Measurements from ENCODE around the gene DHX30. TPM values are rescaled to one million over a fixed set of nuclear protein-coding genes. Genes with fewer than 3 reads are reported as not detected.

The DHX30 gene
- total and polyA plus RNA-seq, 9 of the 15 experiments (the other 6 are each of a cell fraction or from before 2014, with no cell fraction given), result 12.3 to 158 (median 79.0) TPM

- TF ChIP-seq ZNF592 (IDR thresholded peaks at IDR 0.05) (peak; percentile 53; the same call in 1 of the 2 replicates), KDM1A (IDR thresholded peaks at IDR 0.05) (no peak), CHD2 (IDR thresholded peaks at IDR 0.05; ENCODE audit: low read depth, low read length) (no peak), ZNF174 (CRISPR knock-in tag; IDR thresholded peaks at IDR 0.05) (no peak), NFRKB (IDR thresholded peaks at IDR 0.05; ENCODE audit: low read depth) (peak; percentile 19), TAF7 (tag; IDR thresholded peaks at IDR 0.05) (no peak), EP400 (IDR thresholded peaks at IDR 0.05) (peak; percentile 72), NCOA6 (IDR thresholded peaks at IDR 0.05) (no peak), SMARCA4 (IDR thresholded peaks at IDR 0.05) (no peak), ZFP30 (CRISPR knock-in tag; IDR thresholded peaks at IDR 0.05; ENCODE audit: borderline replicate concordance) (no peak), HDAC3 (IDR thresholded peaks at IDR 0.05; ENCODE audit: borderline replicate concordance, partially characterized antibody) (peak; percentile 24), CHAMP1 (IDR thresholded peaks at IDR 0.05) (no peak), NCOR1 (IDR thresholded peaks at IDR 0.05) (0 out of 2 replicates have a peak, but pooled peaks have one; percentile 6), CBFA2T2 (conservative IDR thresholded peaks at IDR 0.05) (no peak), RBM14 (IDR thresholded peaks at IDR 0.05; ENCODE audit: borderline replicate concordance, insufficient read depth, low read depth, low read length) (no peak), PCBP1 (IDR thresholded peaks at IDR 0.05; ENCODE audit: low read depth, low read length, poor library complexity, severe bottlenecking) (no peak), JUN (IDR thresholded peaks at IDR 0.05; ENCODE audit: borderline replicate concordance, low read depth, low read length) (peak; percentile 49; the same call in 1 of the 2 replicates), JUN (CRISPR knock-in tag; IDR thresholded peaks at IDR 0.05; ENCODE audit: borderline replicate concordance) (peak; percentile 54; the same call in 1 of the 2 replicates), TFE3 (CRISPR knock-in tag; IDR thresholded peaks at IDR 0.05) (no peak), ZNF830 (CRISPR knock-in tag; IDR thresholded peaks at IDR 0.05) (no peak), PTBP1 (IDR thresholded peaks at IDR 0.05; ENCODE audit: low read depth, low read length) (no peak)
Measured at GRCh38 chr3:47780741-47781684, 21.9 kb upstream of the DHX30 start (continued).
